ENCODE measurements around the gene CNTN2. TPM values are rescaled to one million over a fixed set of nuclear protein-coding genes. Genes with fewer than 3 reads are reported as not detected.

Gene CNTN2
- total and polyA plus RNA-seq, 2 of the 8 experiments (the other 6 are each of a cell fraction or from before 2014, with no cell fraction given), result 1.2 to 3.9 TPM

DNA sequence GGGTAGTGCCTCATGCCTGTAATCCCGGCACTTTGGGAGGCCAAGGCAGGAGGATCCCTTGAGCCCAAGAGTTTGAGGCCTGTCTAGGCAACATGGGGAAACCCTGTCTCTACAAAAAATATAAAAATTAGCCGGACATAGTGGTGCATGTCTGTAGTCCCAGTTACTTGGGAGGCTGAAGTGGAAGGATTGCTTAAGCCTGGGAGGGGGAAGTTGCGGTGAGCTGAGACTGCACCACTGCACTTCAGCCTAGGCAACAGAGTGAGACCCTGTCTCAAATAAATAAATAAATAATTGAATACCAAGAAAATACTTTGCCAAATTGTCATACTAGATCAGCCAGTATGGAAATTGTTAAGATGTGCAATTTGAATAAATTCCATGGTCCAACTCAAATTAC is 84.6 kb downstream of the CNTN2 start:
- no peak overlapping the region for H3K27ac ChIP-seq (ENCODE audit: low read depth, low read length)
- H2BK20ac ChIP-seq (ENCODE audit: low read length), result no peak overlapping the region
- no peak overlapping the region for H2BK15ac ChIP-seq (ENCODE audit: low read length)
- H4K20me1 ChIP-seq (replicated peaks in 1 of 2; ENCODE audit: control insufficient read depth in 1 of 2, insufficient read depth in 2 of 2, low read length in 2 of 2), result no peaks in the 10 kb centered on the region
- DNase-seq (ENCODE audit: low read depth in 1 of 2, low spot score in 2 of 2) (no peak), FAIRE-seq (no peak)
- no peak overlapping the region for H3K56ac ChIP-seq (replicated peaks; ENCODE audit: insufficient read length, low read depth, low read length)
- no peak overlapping the region for H3K4me2 ChIP-seq (ENCODE audit: insufficient read depth in 1 of 2, low read depth in 2 of 2, low read length in 2 of 2)
- no peak overlapping the region for H3K14ac ChIP-seq (ENCODE audit: insufficient read length)
- no peak overlapping the region for H3K23ac ChIP-seq (ENCODE audit: insufficient read length)
- H4K5ac ChIP-seq (ENCODE audit: insufficient read length, low read depth, low read length), result no peak overlapping the region
- peaks cover 0 to 2% (median 0%) of the 10 kb centered on the region in 4 experiments; a peak in 1 of 7 replicates for H3K27me3 ChIP-seq (replicated peaks in 1 of 4; ENCODE audit: control insufficient read depth in 3 of 4, extremely low read depth in 1 of 4, insufficient read depth in 3 of 4, low read length in 3 of 4)
- no peak overlapping the region for H3K9ac ChIP-seq (replicated peaks in 1 of 4; ENCODE audit: extremely low read depth in 1 of 4, low read depth in 3 of 4, low read length in 3 of 4)
- H2BK12ac ChIP-seq (ENCODE audit: low read depth, low read length), result no peak overlapping the region
- no peak overlapping the region for H2BK5ac ChIP-seq (ENCODE audit: low read depth, low read length)
- CTCF ChIA-PET (ENCODE audit: partially characterized antibody), result interaction anchor here (0.6 kb wide), 1 partner anchor 41 kb away, joined by 3 read pairs; no protein-coding TSS in a partner anchor
- H3K23me2 ChIP-seq (ENCODE audit: low read depth, low read length), result no peaks in the 10 kb centered on the region
- H2AK5ac ChIP-seq (ENCODE audit: low read depth, low read length), result no peak overlapping the region
- H4K91ac ChIP-seq (replicated peaks; ENCODE audit: insufficient read length, low read length), result no peak overlapping the region
- H3K79me1 ChIP-seq (ENCODE audit: low read depth, low read length), result no peaks in the 10 kb centered on the region
- POLR2A ChIA-PET (ENCODE audit: partially characterized antibody), result no interaction called here
- 97% methylated on average over 3 of the region's 3 CpGs; no CpG with 5 or more reads in 1 of the 2 experiments for WGBS, 2 experiments (ENCODE audit: extremely low coverage in 1 of 2, insufficient coverage in 1 of 2, insufficient read length in 1 of 2, insufficient replicate concordance in 2 of 2, low coverage in 1 of 2, low lambda C conversion rate in 2 of 2, missing lambda C conversion rate in 1 of 2)
- H3K4me1 ChIP-seq (replicated peaks in 1 of 4; ENCODE audit: control insufficient read depth in 3 of 4, insufficient read depth in 4 of 4, low read length in 3 of 4), result peaks cover 0 to 1% (median 0%) of the 10 kb centered on the region in 4 experiments; a peak in 2 of 7 replicates
- H3K9me3 ChIP-seq (ENCODE audit: insufficient read depth in 2 of 2, low read depth in 1 of 2, low read length in 1 of 2), result no peaks in the 10 kb centered on the region
- no peak overlapping the region for H3K18ac ChIP-seq (ENCODE audit: extremely low read depth, low read length)
- no peak overlapping the region for H4K8ac ChIP-seq (ENCODE audit: extremely low read depth, insufficient read depth, low read length)
- no peaks in the 10 kb centered on the region for H3K36me3 ChIP-seq (ENCODE audit: control insufficient read depth in 2 of 4, insufficient read depth in 4 of 4, low read length in 3 of 4)
- H3K79me2 ChIP-seq (ENCODE audit: control insufficient read depth in 1 of 2, insufficient read depth in 2 of 2, low read length in 2 of 2), result no peaks in the 10 kb centered on the region
- H2BK120ac ChIP-seq (replicated peaks; ENCODE audit: low read depth, low read length), result no peak overlapping the region
- no peak overlapping the region for H2AFZ ChIP-seq (ENCODE audit: low read length)
- H3K4me3 ChIP-seq (ENCODE audit: extremely low read depth in 1 of 4, insufficient read depth in 2 of 4, low read depth in 3 of 4, low read length in 4 of 4), result no peak overlapping the region
- no peak overlapping the region for H3K4ac ChIP-seq (replicated peaks; ENCODE audit: insufficient read length, low read depth, low read length)
- TF ChIP-seq TCF12 (IDR thresholded peaks at IDR 0.05; ENCODE audit: low read depth, low read length) (no peak), TEAD4 (IDR thresholded peaks at IDR 0.05; ENCODE audit: low read depth, low read length) (no peak), SRF (IDR thresholded peaks at IDR 0.05; ENCODE audit: low read depth, low read length) (no peak), ASH2L (IDR thresholded peaks at IDR 0.05; ENCODE audit: low read length) (no peak), RNF2 (IDR thresholded peaks at IDR 0.05; ENCODE audit: borderline replicate concordance, low read depth, low read length, missing control alignments, poor library complexity, severe bottlenecking) (no peak), CTBP2 (IDR thresholded peaks at IDR 0.05; ENCODE audit: borderline replicate concordance, insufficient read depth, insufficient read length, low read length) (no peak), HDAC6 (IDR thresholded peaks at IDR 0.05; ENCODE audit: low read depth, low read length) (no peak), KDM4A (IDR thresholded peaks at IDR 0.05; ENCODE audit: low read depth, low read length, severe bottlenecking) (no peak), CEBPB (IDR thresholded peaks at IDR 0.05; ENCODE audit: low read depth, low read length) (no peak), TAF1 (IDR thresholded peaks at IDR 0.05; ENCODE audit: low read depth, low read length) (no peak), KDM5A (IDR thresholded peaks at IDR 0.05; ENCODE audit: low read length) (no peak), NANOG (IDR thresholded peaks at IDR 0.05; ENCODE audit: insufficient read depth, low read depth, low read length, poor library complexity, severe bottlenecking) (no peak), CREB1 (IDR thresholded peaks at IDR 0.05) (no peak), POLR2A (IDR thresholded peaks at IDR 0.05; ENCODE audit: control extremely low read depth in 1 of 2, low read depth in 2 of 2, low read length in 2 of 2) (no peak), EP300 (IDR thresholded peaks at IDR 0.05; ENCODE audit: borderline replicate concordance in 1 of 2, low read depth in 2 of 2, low read length in 2 of 2) (no peak), SP4 (IDR thresholded peaks at IDR 0.05; ENCODE audit: low read length) (no peak)

All from H1 (cell line).